Mucosa of descending colon (tissue), 3 donors: ENCODE results near the gene IFNL2. TPM values are rescaled to one million over a fixed set of nuclear protein-coding genes. Genes with fewer than 3 reads are reported as not detected.
"Not testable (repeated sequence)": the region's sequence is repeated elsewhere in the genome, so short reads cannot be mapped to it uniquely, and the experiment has no call there.

Experiments
- ATAC-seq: fragments of 200-7000 bp; cut with Tn5 transposase; one replicate; pipeline ENCODE4 v1.9.1; 2020; ENCODE audit warnings: mild to moderate bottlenecking, moderate library complexity
- DNase-seq, 3 donors: peaks; one replicate each; pipeline ENCODE4 v3.0.0-alpha.2; 2020
- H3K36me3 ChIP-seq: fragments of 200-600 bp; one replicate; pipeline ENCODE4 v1.8.0; 2021; ENCODE audit warnings: low read depth, mild to moderate bottlenecking
- H3K4me1 ChIP-seq: fragments of 200-600 bp; one replicate; pipeline ENCODE4 v1.8.0; 2021; ENCODE audit warnings: low read depth, mild to moderate bottlenecking
- H3K4me3 ChIP-seq: fragments of 200-600 bp; one replicate; pipeline ENCODE4 v1.8.0; 2021; ENCODE audit warnings: mild to moderate bottlenecking
- H3K9me3 ChIP-seq: fragments of 200-600 bp; one replicate; pipeline ENCODE4 v1.8.0; 2021; ENCODE audit warnings: mild to moderate bottlenecking
- CTCF ChIP-seq: fragments of 200-600 bp; IDR thresholded peaks from one replicate; pipeline ENCODE4 v1.8.0; 2022; ENCODE audit warnings: antibody characterized with exemption, mild to moderate bottlenecking
- intact Hi-C, 2 donors: fragments of 100-400 bp; cut with DNase I in 1 of 2; cut with micrococcal nuclease in 1 of 2; formaldehyde crosslinking; loops; one replicate each; pipeline versions ENCODE4 v1.11.0 to v1.11.1; 2022; cut with DNase I, micrococcal nuclease
- total RNA-seq, 3 donors: library from RNA; stranded (reverse); fragmentation: NEBNext Ultra II Directional in 2 of 3; extraction: Animal tissue kit (Norgen Biotek cat#: 25700) in 2 of 3; gene quantifications; one replicate each; pipeline versions ENCODE4 v1.2.1 to v1.2.4, GENCODE V29; 2021 to 2023
- donor health status: DM: no; HTN: no; CAD: no; lungs with moderate emphysema.
- donor health status: DM: no; HTN: no; CAD: no.
- donor health status: DM: no; HTN: yes; CAD: no.

IFNL2 gene
- total RNA-seq, 3 donors from 2014 or later = not detected

GRCh38 chr19:39236527-39236926 lies 31.7 kb upstream of the IFNL2 start:
- Histone ChIP-seq H3K4me3 (no peak overlapping the region), H3K4me1 (no peaks in the 10 kb centered on the region), H3K36me3 (no peaks in the 10 kb centered on the region), H3K9me3 (no peaks in the 10 kb centered on the region)
- no peak for TF ChIP-seq CTCF
- ATAC-seq = peak; percentile 54
- intact Hi-C loops = no loop called here
- peak; percentile 9 to 62 (median 43) for DNase-seq

GRCh38 chr19:39237200-39238184 lies 30.7 kb upstream of the IFNL2 start:
- Histone ChIP-seq H3K4me3 (no peak overlapping the region), H3K36me3 (no peaks in the 10 kb centered on the region), H3K9me3 (no peaks in the 10 kb centered on the region), H3K4me1 (no peaks in the 10 kb centered on the region)
- ATAC-seq (peak; percentile 97), DNase-seq (peak; percentile 63 to 85 (median 75))
- intact Hi-C loops = no loop called here
- no peak for TF ChIP-seq CTCF

DNA sequence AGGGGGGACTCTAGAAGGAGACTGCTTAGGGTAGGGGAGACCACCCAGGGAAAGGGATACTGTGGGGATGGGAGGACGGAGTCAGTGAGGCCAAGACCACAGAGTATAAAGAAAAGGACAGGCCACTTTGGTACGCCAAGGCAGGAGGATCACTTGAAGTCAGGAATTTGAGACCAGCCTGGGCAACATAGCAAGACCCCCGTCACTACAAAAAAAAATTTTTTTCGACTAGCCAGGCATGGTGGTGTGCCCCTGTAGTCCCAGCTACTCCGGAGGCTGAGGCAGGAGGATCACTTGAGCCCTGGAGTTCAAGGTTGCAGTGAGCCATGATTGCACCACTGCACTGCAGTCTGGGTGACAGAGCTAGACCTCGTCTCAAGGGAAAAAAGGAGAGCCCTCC lies 30.0 kb upstream of the IFNL2 start:
- H3K4me1 ChIP-seq = no peaks in the 10 kb centered on the region
- no peak for DNase-seq
- no peaks in the 10 kb centered on the region for H3K36me3 ChIP-seq
- intact Hi-C loops = no loop called here
- no peak overlapping the region for H3K4me3 ChIP-seq
- no peaks in the 10 kb centered on the region for H3K9me3 ChIP-seq
- no peak for TF ChIP-seq CTCF
- no peak for ATAC-seq

- no peak for TF ChIP-seq CTCF
- H3K36me3 ChIP-seq = no peaks in the 10 kb centered on the region
Measured at GRCh38 chr19:39238944-39239343, 29.3 kb upstream of the IFNL2 start.

DNA sequence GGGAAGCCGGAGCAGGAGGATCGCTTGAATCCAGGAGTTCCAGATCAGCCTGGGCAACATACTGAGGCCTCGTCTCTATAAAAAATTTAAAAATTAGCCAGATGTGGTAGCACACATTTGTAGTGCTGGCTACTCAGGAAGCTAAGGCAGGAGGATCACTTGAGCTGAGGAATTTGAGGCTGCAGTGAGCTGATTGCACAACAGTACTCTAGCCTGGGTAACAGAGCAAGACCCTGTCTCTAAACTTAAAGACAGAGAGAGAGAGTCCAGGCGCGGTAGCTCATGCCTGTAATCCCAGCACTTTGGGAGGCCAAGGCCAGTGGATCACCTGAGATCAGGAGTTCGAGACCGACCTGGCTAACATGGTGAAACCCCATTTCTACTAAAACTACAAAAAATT lies 27.8 kb upstream of the IFNL2 start:
- Histone ChIP-seq H3K4me3 (no peak overlapping the region), H3K36me3 (no peaks in the 10 kb centered on the region), H3K9me3 (no peaks in the 10 kb centered on the region), H3K4me1 (no peaks in the 10 kb centered on the region)
- DNase-seq (no peak), ATAC-seq (no peak)
- intact Hi-C loops = no loop called here
- no peak for TF ChIP-seq CTCF

More at GRCh38 chr19:39238944-39239343, 29.3 kb upstream of the IFNL2 start:
- DNase-seq (no peak), ATAC-seq (no peak)
- intact Hi-C loops = no loop called here
- Histone ChIP-seq H3K9me3 (no peaks in the 10 kb centered on the region), H3K4me3 (no peak overlapping the region), H3K4me1 (no peaks in the 10 kb centered on the region)

DNA sequence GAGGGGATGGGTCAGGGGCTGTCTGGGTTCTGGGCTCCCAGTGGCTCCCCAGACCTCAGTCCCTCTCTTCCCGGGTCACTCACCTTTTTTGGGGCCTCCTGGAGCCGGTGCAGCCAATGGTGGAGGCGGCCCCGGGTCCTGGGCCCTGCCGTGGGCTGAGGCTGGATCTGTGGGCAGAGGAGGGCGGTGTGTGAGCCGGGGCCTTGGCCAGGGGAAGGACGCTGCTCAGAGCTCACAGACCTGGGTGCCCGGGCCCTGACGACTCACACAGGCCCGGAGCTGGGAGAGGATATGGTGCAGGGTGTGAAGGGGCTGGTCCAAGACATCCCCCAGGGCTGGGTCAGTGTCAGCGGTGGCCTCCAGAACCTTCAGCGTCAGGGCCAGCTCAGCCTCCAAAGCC lies 24.5 kb upstream of the IFNL2 start:
- intact Hi-C loops, H3K9me3 ChIP-seq, H3K4me1 ChIP-seq, H3K36me3 ChIP-seq, ATAC-seq, DNase-seq, H3K4me3 ChIP-seq: not testable (repeated sequence)

- H3K36me3 ChIP-seq, H3K4me3 ChIP-seq, ATAC-seq, H3K9me3 ChIP-seq, DNase-seq, intact Hi-C loops, H3K4me1 ChIP-seq: not testable (repeated sequence)
Measured at GRCh38 chr19:39244410-39245100, 23.6 kb upstream of the IFNL2 start, which contains the start of gene IFNL3. Gene IFNL3, minus strand, starts transcription at chr19:39245006. Its CDS starts 39 bp downstream, at chr19:39244967.

GRCh38 chr19:39245166-39245565 lies 23.0 kb upstream of the IFNL2 start:
- intact Hi-C loops, H3K36me3 ChIP-seq, DNase-seq, H3K4me1 ChIP-seq, H3K4me3 ChIP-seq, H3K9me3 ChIP-seq: not testable (repeated sequence)
- ATAC-seq = peak; percentile 67
